Epithelial cell of proximal tubule (primary cell): ENCODE results near the gene CASP9. TPM values are rescaled to one million over a fixed set of nuclear protein-coding genes. Genes with fewer than 3 reads are reported as not detected.
"Not testable (repeated sequence)": the region's sequence is repeated elsewhere in the genome, so short reads cannot be mapped to it uniquely, and the experiment has no call there.

Experiments used
- DNase-seq: peaks from one replicate; pipeline ENCODE4 v3.0.0-alpha.2; 2011; ENCODE audit warnings: low read depth
- H3K4me3 ChIP-seq: 2 replicates; pipeline ENCODE4 v1.5.1; 2011; ENCODE audit warnings: low read depth, mild to moderate bottlenecking, low read length
- CTCF ChIP-seq: conservative IDR thresholded peaks from 2 replicates; pipeline ENCODE4 v1.5.1; 2012; ENCODE audit warnings: low read depth, mild to moderate bottlenecking, low read length
- total RNA-seq: library from RNA; depleted of rRNA; stranded (reverse); fragments of >200 nt; gene quantifications from 2 replicates; pipeline ENCODE4 v1.2.3, GENCODE V29; 2015

The CASP9 gene
- total RNA-seq, 1 donor from 2014 or later = 24.2 TPM

DNA sequence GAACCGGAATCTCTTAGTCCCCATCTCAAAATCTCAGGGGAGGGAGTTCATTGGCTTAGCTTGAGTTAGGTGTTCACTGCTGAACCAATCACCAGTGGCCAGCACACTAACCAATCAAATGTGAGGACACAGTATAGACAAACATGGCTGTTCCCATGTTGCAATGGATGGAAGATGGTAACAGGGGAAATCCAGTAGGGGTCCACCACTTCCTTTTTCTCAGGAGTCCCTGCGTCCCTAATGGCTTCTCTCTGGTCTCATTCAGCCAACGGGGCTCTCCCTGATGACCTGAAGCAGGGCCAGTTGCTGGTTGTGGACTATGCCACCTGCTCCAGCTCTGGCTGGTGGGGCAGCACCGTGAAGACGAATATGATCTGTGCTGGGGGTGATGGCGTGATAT, 38.4 kb downstream of the CASP9 start:
- no peak overlapping the region for H3K4me3 ChIP-seq
- TF ChIP-seq CTCF = no peak
- no peak for DNase-seq

DNA sequence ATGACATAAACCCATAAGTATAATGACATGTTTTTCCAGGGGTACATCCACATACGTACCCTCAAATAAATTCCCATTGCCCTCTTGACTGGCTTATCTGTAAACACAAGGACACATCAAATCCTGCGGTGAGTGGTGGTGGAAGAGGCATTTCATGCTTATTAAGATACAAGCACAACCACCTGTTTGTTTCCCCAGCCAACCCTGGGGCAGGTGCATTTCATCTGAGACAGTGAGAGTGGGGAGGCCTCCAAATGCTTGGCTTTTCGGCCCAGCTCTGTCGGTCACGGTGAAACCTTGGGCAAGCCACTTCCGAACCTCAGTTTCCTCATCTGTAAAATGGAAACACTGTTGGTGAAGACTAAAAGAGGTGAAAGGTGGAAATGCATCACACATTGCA, 39.6 kb downstream of the CASP9 start:
- DNase-seq, H3K4me3 ChIP-seq: not testable (repeated sequence)

- H3K4me3 ChIP-seq = no peak overlapping the region
- no peak for DNase-seq
- TF ChIP-seq CTCF = no peak
Observed at GRCh38 chr1:15483971-15484370, 40.0 kb downstream of the CASP9 start.

DNA sequence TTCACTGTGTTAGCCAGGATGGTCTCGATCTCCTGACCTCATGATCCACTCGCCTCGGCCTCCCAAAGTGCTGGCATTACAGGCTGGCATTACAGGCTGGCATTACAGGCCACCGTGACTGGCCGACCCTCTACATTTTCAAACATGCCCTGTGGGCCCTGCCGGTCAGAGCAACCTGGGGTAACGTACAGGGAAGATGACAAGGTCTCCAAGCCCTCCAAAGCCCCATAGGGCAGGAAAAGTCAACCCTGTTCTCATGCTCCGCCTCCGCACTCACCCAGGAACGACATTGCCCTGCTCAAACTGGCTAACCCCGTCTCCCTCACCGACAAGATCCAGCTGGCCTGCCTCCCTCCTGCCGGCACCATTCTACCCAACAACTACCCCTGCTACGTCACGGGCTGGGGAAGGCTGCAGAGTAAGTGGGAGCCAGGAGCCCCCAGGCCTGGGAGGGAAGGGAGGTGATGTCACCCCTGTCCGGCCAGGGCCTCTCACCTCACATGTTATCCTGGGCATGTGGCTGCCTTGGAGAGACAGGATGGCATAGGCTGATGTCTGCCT, 41.0 kb downstream of the CASP9 start:
- not testable (repeated sequence) for DNase-seq, H3K4me3 ChIP-seq

DNA sequence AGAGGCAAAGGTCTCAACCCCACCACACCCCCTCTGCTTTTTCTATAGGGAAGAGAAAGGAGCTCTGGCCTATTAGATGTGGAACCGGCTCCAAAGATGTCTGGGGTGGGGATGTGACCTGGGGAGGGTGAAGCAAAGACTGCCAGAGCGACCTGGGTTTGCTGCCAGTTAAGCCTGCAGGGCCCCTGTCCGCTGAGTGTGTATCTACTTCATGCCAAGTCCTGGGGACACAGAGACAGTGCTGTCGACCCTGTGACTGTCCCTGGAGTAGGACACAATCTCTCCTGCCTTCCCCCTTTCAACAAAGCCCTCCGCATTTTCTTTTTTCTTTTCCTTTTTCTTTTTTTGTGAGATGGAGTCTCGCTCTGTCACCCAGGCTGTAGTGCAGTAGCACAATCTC, 41.6 kb downstream of the CASP9 start:
- not testable (repeated sequence) for H3K4me3 ChIP-seq, DNase-seq

DNA sequence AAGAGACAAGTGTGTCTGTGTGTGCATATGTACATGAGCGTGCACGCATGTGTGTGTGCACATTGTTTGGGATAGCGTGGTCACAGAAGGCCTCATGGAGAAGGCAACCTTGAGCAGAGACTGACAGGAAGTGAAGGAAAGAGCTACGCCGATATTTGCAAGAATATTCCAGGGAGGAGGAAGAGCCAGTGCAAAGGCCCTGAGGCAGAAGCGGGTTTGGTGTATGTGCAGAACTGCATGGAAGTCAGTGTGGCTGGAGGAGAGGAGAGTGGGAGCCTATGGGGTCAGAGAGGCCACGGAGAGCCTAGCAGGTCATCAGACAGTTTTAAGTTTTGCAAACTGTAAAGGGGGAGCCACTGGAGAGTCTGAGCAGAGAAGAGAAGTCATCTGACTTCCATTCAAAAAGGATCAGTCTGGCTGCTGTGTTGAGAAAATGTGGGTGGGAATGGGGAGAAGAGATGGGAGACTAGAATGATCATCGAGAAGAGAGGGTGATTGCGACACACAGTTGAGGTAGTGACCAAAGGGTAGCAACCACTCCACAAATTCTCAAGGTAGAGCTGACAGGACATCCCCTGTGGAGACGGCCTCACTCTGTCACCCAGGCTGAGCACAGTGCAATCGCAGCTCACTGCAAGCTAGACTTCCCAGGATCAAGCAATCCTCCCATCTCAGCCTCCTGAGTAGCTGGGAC, 44.2 kb downstream of the CASP9 start:
- no peak for DNase-seq
- H3K4me3 ChIP-seq = no peak overlapping the region
- no peak for TF ChIP-seq CTCF

- TF ChIP-seq CTCF = no peak
- DNase-seq = no peak
- H3K4me3 ChIP-seq = no peak overlapping the region
Observed at GRCh38 chr1:15477646-15478212, 46.3 kb downstream of the CASP9 start.

DNA sequence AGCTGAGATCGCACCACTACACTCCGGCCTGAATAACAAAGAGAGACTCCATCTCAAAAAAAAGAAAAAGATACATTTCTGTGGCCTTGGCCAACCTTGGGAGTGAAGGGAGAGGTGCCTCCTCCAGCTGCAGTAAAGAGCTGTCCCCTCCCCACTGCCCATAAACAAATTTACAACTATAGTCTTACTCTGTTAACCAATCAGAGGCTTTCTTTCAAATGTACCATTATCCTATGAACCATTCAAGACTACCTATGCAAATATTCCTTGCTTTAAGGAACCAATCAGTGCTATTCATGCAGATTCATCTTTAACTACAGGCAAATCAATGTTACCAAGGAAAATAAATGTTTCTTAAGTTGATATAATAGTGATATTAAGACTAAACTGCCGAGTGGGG, 47.1 kb downstream of the CASP9 start:
- H3K4me3 ChIP-seq = no peak overlapping the region
- DNase-seq = no peak
- TF ChIP-seq CTCF = no peak
